ENCODE data around the gene PDLIM4.

PDLIM4 gene

DNA sequence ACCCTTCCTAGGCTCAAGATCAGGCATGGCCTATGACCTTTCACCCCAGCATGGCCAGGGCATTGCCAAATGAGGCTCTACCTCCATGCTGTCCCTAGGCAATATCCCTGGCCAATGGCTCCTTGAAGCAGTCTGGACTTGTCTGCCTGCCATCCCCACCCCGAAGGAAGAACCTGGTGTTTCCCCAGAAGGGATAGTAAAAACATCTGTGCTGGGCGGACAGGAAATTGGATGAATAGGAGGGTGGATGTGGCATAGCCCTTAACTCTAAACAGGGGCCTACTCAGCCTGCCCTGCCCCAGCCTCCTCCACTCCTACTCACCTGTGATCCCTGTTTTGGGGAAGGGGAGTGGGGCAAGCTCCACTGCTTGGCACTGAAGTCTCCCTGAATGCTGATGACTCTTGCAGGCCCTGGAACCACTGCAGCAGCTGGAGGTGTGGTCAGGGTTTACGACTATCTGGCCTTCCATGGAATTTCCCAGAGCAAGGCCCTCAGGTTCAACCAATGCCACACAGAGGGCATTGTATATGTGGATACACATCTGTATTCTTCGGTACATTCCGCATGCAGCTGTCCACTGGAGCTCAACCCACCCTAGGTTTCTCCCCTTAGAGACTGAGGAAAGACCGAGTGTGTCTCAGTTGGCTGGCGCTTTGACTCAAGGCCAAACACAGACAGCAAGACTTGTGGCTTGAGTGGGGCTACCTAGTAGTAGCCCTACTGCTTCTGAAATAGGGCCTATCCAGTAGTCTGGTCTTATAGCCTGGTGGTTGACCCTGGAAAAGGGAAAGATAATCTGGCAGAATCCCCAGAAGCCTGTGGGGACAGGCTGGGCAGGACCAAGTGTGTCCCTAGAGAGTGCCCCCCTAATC lies 23.4 kb upstream of the PDLIM4 start:
- no peak for TF ChIP-seq EGR1 (IDR thresholded peaks at IDR 0.05)
- TF ChIP-seq FOXM1 (IDR thresholded peaks at IDR 0.05; ENCODE audit: borderline replicate concordance, low read depth) = no peak
- no peak for TF ChIP-seq YY1 (IDR thresholded peaks at IDR 0.05; ENCODE audit: low read depth)
- no peak for TF ChIP-seq ZBTB7A (IDR thresholded peaks at IDR 0.05; ENCODE audit: low read depth)
- TF ChIP-seq TCF12 (IDR thresholded peaks at IDR 0.05; ENCODE audit: low read depth) = no peak
- TF ChIP-seq, protein P1, sequence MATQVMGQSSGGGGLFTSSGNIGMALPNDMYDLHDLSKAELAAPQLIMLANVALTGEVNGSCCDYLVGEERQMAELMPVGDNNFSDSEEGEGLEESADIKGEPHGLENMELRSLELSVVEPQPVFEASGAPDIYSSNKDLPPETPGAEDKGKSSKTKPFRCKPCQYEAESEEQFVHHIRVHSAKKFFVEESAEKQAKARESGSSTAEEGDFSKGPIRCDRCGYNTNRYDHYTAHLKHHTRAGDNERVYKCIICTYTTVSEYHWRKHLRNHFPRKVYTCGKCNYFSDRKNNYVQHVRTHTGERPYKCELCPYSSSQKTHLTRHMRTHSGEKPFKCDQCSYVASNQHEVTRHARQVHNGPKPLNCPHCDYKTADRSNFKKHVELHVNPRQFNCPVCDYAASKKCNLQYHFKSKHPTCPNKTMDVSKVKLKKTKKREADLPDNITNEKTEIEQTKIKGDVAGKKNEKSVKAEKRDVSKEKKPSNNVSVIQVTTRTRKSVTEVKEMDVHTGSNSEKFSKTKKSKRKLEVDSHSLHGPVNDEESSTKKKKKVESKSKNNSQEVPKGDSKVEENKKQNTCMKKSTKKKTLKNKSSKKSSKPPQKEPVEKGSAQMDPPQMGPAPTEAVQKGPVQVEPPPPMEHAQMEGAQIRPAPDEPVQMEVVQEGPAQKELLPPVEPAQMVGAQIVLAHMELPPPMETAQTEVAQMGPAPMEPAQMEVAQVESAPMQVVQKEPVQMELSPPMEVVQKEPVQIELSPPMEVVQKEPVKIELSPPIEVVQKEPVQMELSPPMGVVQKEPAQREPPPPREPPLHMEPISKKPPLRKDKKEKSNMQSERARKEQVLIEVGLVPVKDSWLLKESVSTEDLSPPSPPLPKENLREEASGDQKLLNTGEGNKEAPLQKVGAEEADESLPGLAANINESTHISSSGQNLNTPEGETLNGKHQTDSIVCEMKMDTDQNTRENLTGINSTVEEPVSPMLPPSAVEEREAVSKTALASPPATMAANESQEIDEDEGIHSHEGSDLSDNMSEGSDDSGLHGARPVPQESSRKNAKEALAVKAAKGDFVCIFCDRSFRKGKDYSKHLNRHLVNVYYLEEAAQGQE (IDR thresholded peaks at IDR 0.05; ENCODE audit: low read depth) = no peak
- TF ChIP-seq TEAD4 (IDR thresholded peaks at IDR 0.05) = no peak
- TF ChIP-seq CEBPB (IDR thresholded peaks at IDR 0.05) = no peak
- no peak for TF ChIP-seq TAF1 (IDR thresholded peaks at IDR 0.05; ENCODE audit: low read depth)
- TF ChIP-seq, protein P2, sequence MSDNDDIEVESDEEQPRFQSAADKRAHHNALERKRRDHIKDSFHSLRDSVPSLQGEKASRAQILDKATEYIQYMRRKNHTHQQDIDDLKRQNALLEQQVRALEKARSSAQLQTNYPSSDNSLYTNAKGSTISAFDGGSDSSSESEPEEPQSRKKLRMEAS (IDR thresholded peaks at IDR 0.05) = no peak
- TF ChIP-seq CREB1 (IDR thresholded peaks at IDR 0.05; ENCODE audit: low read depth) = no peak
- no peak for TF ChIP-seq RAD21 (IDR thresholded peaks at IDR 0.05; ENCODE audit: low read depth)
- TF ChIP-seq EP300 (IDR thresholded peaks at IDR 0.05; ENCODE audit: borderline replicate concordance) = no peak
- TF ChIP-seq, protein P3, sequence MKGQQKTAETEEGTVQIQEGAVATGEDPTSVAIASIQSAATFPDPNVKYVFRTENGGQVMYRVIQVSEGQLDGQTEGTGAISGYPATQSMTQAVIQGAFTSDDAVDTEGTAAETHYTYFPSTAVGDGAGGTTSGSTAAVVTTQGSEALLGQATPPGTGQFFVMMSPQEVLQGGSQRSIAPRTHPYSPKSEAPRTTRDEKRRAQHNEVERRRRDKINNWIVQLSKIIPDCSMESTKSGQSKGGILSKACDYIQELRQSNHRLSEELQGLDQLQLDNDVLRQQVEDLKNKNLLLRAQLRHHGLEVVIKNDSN (IDR thresholded peaks at IDR 0.05) = no peak
- TF ChIP-seq NFIC (IDR thresholded peaks at IDR 0.05) = no peak

DNA sequence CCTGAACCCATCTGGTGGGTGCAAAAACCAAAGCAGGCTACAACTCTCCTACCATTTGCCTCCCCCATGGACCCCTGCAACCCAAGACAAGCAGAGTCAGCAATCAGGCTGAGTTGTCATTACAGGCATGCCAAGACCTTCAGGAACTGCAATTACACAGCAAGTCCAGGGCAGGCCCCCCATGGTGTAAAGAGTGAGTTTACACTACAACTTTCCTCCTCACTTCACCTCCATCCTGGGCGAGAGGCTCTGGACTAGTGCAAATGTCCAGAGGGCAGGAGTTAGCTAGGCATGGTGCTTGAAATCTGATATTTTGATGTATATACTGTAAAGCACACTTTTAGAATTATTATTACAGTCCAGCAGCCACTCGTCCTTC lies 22.8 kb upstream of the PDLIM4 start:
- TF ChIP-seq FOXM1 (IDR thresholded peaks at IDR 0.05; ENCODE audit: borderline replicate concordance, low read depth) = no peak

DNA sequence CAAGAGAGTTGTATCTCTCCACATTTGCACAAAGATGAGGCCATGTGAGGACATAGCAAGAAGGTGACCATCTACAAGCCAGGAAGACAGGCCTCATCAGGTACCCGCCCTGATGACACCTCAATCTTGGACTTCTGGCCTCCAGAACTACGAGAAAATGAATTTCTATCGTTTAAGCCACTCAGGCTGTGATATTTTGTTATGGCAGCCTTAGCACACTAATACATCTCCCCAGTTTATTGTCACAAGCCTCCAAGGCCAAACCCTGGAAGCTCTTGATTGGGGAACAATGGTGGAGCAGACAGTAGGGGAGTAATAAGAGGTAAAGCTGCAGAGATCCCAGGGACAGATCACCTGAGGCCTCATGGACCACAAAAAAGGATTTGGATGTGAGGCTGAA lies 22.2 kb upstream of the PDLIM4 start:
- TF ChIP-seq CEBPB (IDR thresholded peaks at IDR 0.05) (no peak), TCF12 (IDR thresholded peaks at IDR 0.05; ENCODE audit: low read depth) (no peak), RAD21 (IDR thresholded peaks at IDR 0.05; ENCODE audit: low read depth) (no peak), NFIC (IDR thresholded peaks at IDR 0.05) (no peak), YY1 (IDR thresholded peaks at IDR 0.05; ENCODE audit: low read depth) (no peak), CREB1 (IDR thresholded peaks at IDR 0.05; ENCODE audit: low read depth) (no peak), EGR1 (IDR thresholded peaks at IDR 0.05) (no peak), TAF1 (IDR thresholded peaks at IDR 0.05; ENCODE audit: low read depth) (no peak)
- TF ChIP-seq, protein P1 (IDR thresholded peaks at IDR 0.05; ENCODE audit: low read depth) = no peak
- TF ChIP-seq, protein P3 (IDR thresholded peaks at IDR 0.05) = no peak

DNA sequence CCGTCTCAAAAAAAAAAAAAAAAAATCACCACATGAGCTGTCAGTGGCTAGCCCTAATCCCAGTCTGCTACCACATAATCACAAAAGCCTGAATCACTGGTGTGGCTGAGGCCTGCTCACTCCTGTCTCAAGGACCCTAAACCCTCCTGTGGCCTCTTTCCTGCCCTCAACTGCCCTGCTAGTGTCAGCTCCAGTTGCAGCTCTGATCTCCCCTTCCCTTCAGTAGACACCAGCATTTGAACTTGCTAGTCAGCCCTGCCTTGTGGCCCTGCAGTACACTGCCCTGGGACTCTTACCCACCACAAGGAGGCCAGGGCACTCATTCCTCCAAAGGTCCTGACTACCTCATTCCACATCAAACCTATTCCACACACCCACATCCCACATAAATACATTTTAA lies 20.4 kb upstream of the PDLIM4 start:
- TF ChIP-seq, protein P3 (IDR thresholded peaks at IDR 0.05) = no peak
- no peak for TF ChIP-seq CREB1 (IDR thresholded peaks at IDR 0.05; ENCODE audit: low read depth)

DNA sequence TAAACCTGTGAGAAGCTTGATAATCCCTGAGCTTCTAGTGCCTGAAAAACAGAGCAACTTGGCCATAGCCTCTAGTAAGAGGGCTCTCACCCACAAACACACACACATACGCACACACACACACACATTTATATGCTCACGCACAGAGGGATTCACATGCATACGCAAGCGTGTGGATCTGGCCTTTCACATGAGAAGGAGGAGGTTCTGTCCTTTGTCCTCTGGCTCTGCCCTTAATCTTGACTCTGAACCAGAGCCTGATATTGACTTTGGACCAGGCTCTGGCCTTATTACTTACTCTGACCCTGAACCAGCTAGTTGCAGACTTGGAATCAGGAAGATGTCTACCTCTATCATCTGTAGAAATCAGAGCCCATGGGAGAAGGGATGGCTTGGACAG lies 19.8 kb upstream of the PDLIM4 start:
- no peak for TF ChIP-seq EP300 (IDR thresholded peaks at IDR 0.05; ENCODE audit: borderline replicate concordance)
- TF ChIP-seq FOXM1 (IDR thresholded peaks at IDR 0.05; ENCODE audit: borderline replicate concordance, low read depth) = no peak
- no peak for TF ChIP-seq TCF12 (IDR thresholded peaks at IDR 0.05; ENCODE audit: low read depth)
- TF ChIP-seq YY1 (IDR thresholded peaks at IDR 0.05; ENCODE audit: low read depth) = no peak
- TF ChIP-seq ZBTB7A (IDR thresholded peaks at IDR 0.05; ENCODE audit: low read depth) = no peak
- TF ChIP-seq TEAD4 (IDR thresholded peaks at IDR 0.05) = no peak
- no peak for TF ChIP-seq NFIC (IDR thresholded peaks at IDR 0.05)

DNA sequence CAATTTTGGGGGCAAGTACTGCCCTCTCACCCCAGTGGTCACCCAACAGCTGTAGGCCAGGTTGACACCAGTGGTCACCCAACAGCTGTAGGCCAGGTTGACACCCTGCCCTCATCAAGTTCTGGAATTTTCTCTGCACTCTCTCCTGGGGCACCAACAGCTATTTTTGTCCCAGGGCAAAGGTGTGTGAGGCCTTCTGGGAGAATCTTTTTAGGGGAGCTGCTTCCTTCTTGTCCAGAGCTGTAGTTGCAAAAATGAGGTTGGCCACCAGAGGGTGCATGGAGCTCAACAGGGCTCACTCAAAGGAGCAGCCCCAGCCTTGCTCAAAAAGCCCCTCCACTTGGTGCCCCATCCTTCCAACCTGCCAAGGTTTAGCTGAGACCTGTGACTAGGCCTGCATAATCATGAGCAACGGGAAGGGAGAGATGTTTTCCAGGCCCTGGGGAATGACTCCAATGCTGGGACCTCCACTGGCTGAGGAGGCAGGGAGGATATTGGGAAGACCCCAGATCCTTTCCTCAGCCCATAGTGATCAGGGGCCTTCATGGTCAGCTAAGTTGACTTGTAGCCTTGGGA lies 19.2 kb upstream of the PDLIM4 start:
- TF ChIP-seq CREB1 (IDR thresholded peaks at IDR 0.05; ENCODE audit: low read depth) (no peak), RAD21 (IDR thresholded peaks at IDR 0.05; ENCODE audit: low read depth) (peak; percentile 81)
